RWPE1 (cell line): ENCODE results near the gene STXBP2.

Source experiments
- CTCF ChIA-PET: fragments of 350-600 bp; sonication (Branson Sonifier 250); formaldehyde crosslinking; extraction: SDS; loops from one replicate; lab custom pipeline; 2021; lab: Yijun Ruan, JAX
- POLR2A ChIA-PET: fragments of 400-600 bp; formaldehyde crosslinking; extraction: SDS; loops from one replicate; lab custom pipeline; 2020; ENCODE audit warnings: antibody characterized with exemption; ENCODE audit not compliant: low non-redundant PET; lab: Yijun Ruan, JAX
- DNase-seq: peaks from one replicate; pipeline ENCODE4 v3.0.0; 2012; ENCODE audit warnings: low spot score
- H3K27ac ChIP-seq: fragments of 450-650 bp; 2 replicates; pipeline ENCODE4 v1.5.1; 2017
- CTCF ChIP-seq: fragments of 450-650 bp; conservative IDR thresholded peaks from 2 replicates; pipeline ENCODE4 v1.5.1; 2017; ENCODE audit warnings: low read depth, mild to moderate bottlenecking

STXBP2 gene

DNA sequence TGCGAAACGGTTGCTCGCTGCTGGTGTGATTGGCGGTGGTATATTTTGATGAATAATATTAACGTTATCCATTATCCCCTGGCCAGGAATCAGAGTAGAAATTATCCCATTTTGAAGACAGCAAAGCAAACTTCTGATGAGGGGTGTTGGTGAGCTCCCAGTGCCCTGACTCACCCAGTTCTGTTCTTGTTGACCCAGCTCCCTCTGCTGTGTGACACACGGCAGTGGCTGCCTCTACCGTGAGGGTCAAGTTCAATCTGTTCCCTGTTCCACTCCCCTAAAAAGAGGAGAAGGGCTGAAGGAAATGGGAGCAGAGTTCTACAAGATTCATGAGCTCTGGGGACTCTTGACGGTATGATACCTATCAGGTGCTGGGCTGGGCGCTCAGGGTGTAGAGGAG, 39.2 kb upstream of the STXBP2 start:
- no peak for TF ChIP-seq CTCF
- ChIA-PET CTCF (interaction anchor here (0.6 to 1.6 kb wide), 3 partner anchors 30 to 202 kb away, joined by 3 to 5 read pairs (median 3); no protein-coding TSS in a partner anchor), POLR2A (interaction anchor here (0.6 kb wide), 1 partner anchor 32 kb away, joined by 3 read pairs; the partner anchor contains the start of genes PET100 and XAB2)
- H3K27ac ChIP-seq: no peak overlapping the region
- DNase-seq: no peak

DNA sequence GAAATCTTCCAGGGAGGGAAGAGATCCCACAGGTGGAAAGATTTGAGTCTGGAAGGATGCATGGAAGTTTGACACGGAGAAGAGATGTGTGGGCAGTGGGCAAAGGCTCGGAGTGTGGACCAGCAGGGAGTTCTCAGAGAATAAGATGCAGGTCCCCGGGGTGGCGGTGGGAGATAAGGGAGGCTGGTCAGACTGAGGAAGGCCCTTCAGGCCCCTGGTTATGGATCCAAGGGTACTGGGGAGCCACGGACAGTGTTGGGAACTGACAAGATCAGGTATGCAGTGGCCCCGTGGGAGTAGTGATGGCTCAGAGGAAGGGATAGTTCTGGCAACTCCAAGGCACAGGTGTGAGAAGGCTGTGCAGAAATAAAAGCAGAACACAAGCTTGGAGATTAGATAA, 38.7 kb upstream of the STXBP2 start:
- H3K27ac ChIP-seq: no peak overlapping the region
- POLR2A ChIA-PET: no interaction called here
- DNase-seq: no peak
- no peak for TF ChIP-seq CTCF
- CTCF ChIA-PET: interaction anchor here (0.6 to 1.6 kb wide), 4 partner anchors 30 to 465 kb away, joined by 3 to 5 read pairs (median 3); no protein-coding TSS in a partner anchor

DNA sequence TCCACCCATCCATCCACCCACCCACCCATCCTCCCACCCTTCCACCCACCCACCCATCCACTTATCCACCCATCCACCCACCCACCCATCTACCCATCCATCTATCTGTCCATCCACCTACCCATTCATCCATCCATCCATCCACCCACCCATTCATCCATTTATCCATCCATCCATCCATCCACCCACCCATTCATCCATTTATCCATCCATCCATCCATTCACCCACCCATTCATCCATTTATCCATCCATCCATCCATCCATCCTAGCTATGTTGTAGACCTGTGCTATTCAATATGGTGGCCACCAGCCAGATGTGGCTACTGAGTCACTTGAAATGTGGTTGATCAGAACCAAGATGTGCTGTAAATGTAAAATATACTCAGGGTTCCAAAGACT, 36.2 kb upstream of the STXBP2 start:
- TF ChIP-seq CTCF: no peak
- POLR2A ChIA-PET: no interaction called here
- H3K27ac ChIP-seq: no peak overlapping the region
- no peak for DNase-seq
- CTCF ChIA-PET: no interaction called here

- peak overlapping the region; percentile 9; the same call in 1 of the 2 replicates for H3K27ac ChIP-seq
- TF ChIP-seq CTCF: no peak
- POLR2A ChIA-PET: no interaction called here
- no peak for DNase-seq
- CTCF ChIA-PET: no interaction called here
These were observed 34.5 kb upstream of the STXBP2 start for GRCh38 chr19:7602240-7602934.

- POLR2A ChIA-PET: interaction anchor here (0.6 kb wide), 1 partner anchor 11 kb away, joined by 12 read pairs; no protein-coding TSS in a partner anchor
- CTCF ChIA-PET: no interaction called here
- TF ChIP-seq CTCF: no peak
- peak overlapping the region; percentile 9; the same call in 1 of the 2 replicates for H3K27ac ChIP-seq
- DNase-seq: no peak
These were observed 33.9 kb upstream of the STXBP2 start for GRCh38 chr19:7602935-7603497.

- TF ChIP-seq CTCF: no peak
- peak overlapping the region; percentile 9; the same call in 1 of the 2 replicates for H3K27ac ChIP-seq
- no peak for DNase-seq
- CTCF ChIA-PET: no interaction called here
- POLR2A ChIA-PET: no interaction called here
These were observed 33.0 kb upstream of the STXBP2 start for GRCh38 chr19:7603919-7604318.
